GM19455 (cell line): ENCODE results near the gene COPS4.
"Not testable (repeated sequence)": the region's sequence is repeated elsewhere in the genome, so short reads cannot be mapped to it uniquely, and the experiment has no call there.

Experiments used
- ATAC-seq: cut with Tn5 transposase; IDR thresholded peaks from one replicate; pipeline ENCODE4 v1.9.1; 2021; ENCODE audit not compliant: unreplicated experiment

Gene COPS4

DNA sequence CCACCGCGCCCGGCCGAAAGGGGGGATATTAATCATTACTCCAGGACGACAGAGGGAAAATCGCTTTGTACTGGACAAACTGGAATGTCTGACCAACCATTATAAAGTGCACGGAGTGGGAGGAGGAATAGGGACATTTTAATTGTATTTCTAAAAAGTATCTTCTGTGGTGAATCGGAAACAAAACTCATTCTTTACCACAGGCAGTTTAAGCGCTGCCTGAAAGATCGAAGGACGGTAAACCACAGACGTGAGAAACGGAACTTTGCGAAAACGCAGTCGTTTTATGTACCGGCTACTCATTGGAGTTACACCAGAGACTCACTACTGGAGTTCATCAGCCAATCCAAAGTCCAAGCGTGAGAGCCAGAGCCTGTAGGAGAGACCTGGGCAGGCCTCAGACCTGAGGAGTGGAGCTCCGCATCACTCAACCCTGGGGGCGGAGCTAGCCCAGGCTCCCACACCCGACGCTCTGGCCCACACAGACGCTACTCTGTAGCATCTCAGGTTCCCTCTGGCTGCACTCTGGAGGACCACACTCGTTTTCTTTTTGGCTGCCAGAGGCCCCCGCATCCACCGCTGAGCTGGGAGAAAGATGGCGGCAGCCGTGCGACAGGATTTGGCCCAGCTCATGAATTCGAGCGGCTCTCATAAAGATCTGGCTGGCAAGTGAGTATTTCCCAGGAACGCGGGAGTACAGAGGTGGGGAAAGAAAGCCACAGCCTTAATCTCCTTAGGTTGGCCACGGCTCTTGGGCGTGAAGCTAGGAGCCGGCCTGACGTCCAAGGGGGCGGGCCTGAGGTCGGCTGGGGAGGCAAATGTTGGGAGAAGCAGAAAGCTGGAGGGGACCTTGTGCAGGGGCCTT lies at the start of gene COPS4:
TSS of gene COPS4 (plus strand) at position 554 of the 865 bp plus-strand sequence. CDS start at position 596, 42 bp downstream.
- peak; percentile 99 for ATAC-seq

DNA sequence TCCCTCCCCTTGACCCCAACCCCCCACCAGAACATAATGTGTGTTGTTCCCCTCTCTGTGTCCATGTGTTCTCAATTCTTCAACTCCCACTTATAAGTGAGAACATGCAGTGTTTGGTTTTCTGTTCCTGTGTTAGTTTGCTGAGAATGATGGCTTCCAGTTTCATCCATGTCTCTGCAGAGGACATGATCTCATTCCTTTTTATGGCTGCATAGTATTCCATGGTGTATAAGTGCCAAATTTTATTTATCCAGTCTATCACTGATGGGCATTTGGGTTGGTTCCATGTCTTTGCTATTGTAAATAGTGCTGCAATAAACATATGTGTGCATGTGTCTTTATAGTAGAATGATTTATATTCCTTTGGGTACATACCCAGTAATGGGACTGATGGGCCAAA lies 47.5 kb upstream of the COPS4 start:
- not testable (repeated sequence) for ATAC-seq

DNA sequence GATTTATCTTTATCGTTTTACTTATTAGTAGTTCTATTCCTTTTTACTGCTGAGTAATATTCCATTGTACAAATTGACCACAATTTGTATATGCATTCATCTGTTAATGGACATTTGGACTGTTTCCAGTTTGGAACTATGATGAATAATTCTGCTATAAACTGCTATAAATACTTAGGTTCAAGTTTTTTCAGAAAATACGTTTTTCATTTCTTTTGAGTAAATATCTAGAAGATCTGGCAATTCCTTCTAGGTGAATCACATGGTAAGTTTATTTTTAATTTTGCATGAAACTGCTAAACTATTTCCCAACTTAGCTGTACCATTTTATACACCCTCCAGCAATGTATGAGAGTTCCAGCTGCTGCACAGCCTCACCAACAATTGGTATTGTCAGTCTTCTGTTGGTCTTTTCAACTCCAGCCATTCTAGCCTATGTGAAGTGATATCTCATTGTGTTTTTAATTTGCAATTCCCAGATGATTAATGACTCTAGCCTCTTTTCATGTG lies 46.6 kb upstream of the COPS4 start:
- ATAC-seq, result no peak

DNA sequence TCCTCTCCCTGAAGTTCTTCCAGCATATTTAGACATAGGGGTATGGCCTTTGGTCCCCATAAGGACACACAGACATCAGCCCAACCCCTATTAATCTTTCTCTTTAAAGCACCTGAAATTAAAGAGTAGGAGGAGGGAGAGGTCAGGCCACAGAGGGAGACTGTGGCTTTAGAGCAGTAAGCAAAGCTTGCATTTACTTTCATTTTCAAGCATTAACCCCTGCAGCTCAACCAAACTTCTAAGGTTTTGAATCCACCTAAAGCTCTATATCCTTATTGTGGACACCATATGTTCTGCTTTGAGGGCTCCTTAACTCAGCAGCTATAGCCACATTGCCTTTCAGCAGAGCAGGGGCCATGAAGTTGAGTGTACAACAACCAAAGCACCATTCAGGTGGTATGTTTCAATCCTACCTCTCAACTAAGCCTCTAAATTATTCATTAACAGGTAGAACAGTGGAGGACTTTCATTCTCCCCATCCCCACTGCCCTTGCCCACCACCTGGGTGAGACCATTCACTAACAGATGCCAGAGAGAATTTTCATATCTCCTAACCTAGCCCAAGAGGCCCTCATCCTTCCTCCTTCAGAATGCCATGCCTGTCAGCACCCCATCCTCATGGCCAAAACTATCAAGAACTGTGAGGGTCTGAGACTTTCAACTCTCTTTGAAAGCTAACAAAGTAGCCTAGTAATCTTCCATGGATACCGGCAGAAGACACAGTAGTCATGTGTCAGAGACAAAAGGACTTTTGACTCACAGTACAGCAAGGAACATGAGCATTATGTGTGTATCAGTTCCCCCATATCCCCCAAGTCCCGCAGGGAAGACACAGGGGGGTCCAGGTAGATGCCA lies 45.2 kb upstream of the COPS4 start:
- ATAC-seq, result peak; percentile 95

DNA sequence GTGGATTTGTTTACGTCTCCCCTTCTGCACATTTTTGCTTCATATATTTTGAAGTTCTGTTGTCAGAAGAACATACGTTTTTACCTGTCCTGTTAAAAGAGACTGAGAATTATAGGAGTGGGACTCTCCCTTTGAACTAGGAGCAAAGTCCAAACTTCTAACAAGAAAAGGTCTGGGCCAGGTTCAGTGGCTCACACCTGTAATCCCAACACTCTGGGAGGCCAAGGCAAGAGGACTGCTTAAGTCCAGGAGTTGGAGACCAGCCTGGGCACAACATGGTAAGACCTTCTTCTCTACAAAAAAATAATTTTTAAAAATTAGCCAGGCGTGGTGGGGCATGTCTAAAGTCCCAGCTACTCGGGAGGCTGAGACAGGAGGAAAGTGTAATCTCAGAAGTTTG lies 40.1 kb upstream of the COPS4 start:
- ATAC-seq, result no peak

DNA sequence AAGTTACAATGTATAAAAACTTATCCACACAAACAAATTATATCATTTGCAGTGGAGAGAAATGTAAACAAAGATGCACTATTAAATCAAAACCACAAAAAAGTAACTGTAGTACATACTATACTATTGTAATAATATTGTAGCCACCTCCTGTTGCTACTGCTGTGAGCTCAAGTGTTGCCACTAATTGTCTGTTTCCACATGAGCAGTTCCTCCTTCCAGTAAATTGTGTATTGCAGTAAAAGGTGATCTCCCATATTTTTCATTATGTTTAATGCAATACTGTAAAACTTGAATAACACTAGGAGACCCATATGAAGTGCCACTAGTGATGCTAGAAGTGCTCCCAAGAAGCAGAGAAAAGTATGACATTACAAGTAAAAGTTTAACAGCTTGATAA lies 36.1 kb upstream of the COPS4 start:
- no peak for ATAC-seq

GRCh38 chr4:83002329-83002728 lies 32.7 kb upstream of the COPS4 start:
- no peak for ATAC-seq

GRCh38 chr4:83003044-83003791 lies 31.8 kb upstream of the COPS4 start:
- not testable (repeated sequence) for ATAC-seq

DNA sequence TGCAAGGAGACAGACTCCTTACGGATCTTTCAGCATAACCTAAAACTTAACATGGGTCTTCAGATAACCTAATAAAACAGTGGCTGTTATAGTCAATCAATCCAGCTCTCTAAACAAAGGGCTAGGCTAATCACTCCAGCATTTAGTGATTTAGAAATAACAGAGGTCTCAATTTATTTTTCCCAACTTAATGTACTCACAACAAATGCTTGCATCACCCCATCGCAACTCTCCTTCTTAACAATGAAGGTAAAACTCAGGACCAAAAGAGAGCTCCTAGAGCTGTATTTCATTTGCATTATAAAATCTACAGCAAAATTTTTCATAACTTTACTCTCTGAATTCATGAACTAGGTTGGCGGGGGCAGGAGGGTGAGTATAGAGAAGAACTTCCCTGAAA lies 25.5 kb upstream of the COPS4 start:
- no peak for ATAC-seq

- no peak for ATAC-seq
Observed at GRCh38 chr4:83010111-83010521, 24.9 kb upstream of the COPS4 start.

DNA sequence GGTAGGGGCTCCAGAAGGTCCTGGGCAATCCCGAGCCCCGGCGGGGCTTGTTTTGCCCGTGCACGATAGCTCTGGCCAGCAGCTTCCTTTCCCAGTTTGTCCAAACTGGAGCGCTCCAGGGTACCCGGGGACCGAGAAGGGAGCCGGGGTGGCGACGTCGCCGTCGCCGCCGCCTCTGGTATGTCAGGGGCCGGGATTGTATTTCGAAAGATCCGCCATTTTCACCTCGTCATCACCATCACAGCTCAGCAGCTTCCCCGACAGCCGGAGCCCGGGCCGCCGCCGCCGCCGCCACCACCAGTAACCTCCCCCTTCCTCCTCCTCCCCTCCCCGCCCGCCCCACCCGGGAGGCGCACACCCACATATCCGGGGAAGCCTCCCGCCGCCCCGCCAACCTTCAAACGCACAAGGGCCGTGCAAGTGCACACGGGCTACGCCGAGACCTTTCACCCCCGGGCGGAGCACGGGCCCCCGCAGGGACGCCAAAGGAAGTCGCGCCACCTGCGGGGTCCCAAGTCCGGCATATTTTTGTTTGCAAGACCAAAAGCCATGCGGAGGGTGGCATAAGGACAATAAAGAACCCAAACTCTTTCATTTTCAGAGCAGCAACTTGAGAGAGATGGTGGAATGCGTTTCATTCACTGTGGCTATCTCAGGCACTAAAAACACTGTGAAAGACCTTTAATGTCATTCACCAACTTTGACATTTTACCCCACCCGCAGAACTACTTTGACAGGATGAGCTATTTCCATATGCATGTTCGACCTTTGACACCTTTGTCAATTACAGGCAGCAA lies 24.3 kb upstream of the COPS4 start, which contains the start of gene LIN54:
TSS of gene LIN54 (minus strand) at position 302 of the 797 bp plus-strand sequence. CDS start 25,979 bp downstream, outside the sequence.
- peak; percentile 47 for ATAC-seq

- no peak for ATAC-seq
Observed at GRCh38 chr4:83011689-83012199, 23.2 kb upstream of the COPS4 start.

DNA sequence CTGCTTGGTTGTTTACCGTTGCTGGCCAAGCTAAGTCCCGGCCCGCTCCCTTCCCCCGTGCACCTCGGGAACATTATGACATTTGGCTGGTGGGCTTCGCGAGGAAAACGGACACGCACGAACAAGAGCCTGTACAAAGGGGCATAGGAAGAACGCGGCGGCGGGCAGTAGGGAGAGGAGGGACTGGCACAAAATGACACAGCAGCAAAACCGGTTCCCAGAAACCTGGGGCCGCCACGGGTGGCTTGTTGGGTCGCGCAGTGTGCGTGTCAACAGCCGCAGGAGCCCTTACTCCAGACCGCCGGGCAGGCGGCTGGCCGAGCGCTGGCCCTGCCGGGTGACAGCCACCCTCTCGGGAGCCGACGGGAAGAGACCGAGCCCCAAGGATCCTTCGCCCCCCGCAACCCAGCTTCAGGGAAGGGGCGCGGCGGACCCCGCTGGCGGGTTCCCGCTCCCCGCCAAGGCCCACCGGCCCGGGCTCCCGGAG lies 22.7 kb upstream of the COPS4 start:
- peak; percentile 8 for ATAC-seq

- ATAC-seq, result peak; percentile 76
Observed at GRCh38 chr4:83012687-83013419, 22.1 kb upstream of the COPS4 start.

GRCh38 chr4:83013420-83013867 lies 21.5 kb upstream of the COPS4 start:
- ATAC-seq, result no peak

GRCh38 chr4:83013902-83014301 lies 21.1 kb upstream of the COPS4 start:
- ATAC-seq, result no peak

DNA sequence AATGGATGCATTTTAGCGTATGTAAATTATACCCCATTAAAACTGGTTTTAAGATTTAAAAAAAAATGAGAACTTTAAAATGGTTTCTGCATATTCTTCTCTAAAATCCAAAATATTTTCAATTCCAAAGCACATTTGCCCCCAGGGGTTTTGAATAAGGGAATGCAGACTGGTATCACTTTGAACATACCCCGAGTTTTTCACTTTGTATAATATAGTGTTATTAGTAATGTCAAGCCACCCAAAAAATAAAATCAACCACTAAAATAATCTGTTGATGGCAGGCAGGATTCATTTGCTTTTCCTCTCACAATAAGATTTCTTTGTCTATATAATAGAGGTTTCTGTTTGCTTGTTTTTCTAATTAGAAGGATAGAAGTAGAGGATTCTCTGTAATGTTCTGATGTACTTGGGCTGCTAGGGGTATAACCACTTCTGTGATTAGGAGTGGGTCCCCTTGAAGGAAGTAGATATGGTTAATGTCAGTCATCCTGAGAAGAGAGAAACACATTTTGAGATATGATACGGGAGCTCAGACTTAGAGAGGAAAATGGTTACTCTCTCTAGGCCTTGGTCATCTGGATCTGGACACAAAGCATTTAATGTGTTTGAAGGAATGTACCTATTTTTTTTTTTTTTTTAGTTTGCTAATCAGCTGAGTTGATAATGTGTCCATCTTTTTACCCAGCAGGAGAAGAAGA lies 15.0 kb upstream of the COPS4 start:
- ATAC-seq, result peak; percentile 70

- ATAC-seq, result no peak
Observed at GRCh38 chr4:83022724-83023450, 12.1 kb upstream of the COPS4 start.
